Stomach smooth muscle (tissue), 2 donors: ENCODE data around the gene RNU1-3.
"Not testable (repeated sequence)": the region's sequence is repeated elsewhere in the genome, so short reads cannot be mapped to it uniquely, and the experiment has no call there.

Experiments used
- H3K27ac ChIP-seq: one replicate; pipeline ENCODE4 v1.7.0; 2013; ENCODE audit warnings: mild to moderate bottlenecking, low read length, inconsistent platforms
- H3K27me3 ChIP-seq, 2 donors: one replicate each; pipeline ENCODE4 v1.7.0; 2013; ENCODE audit warnings: low read length in 2 of 2; ENCODE audit not compliant: insufficient read depth in 2 of 2, control insufficient read depth in 1 of 2
- H3K36me3 ChIP-seq, 2 donors: one replicate each; pipeline ENCODE4 v1.7.0; 2013; ENCODE audit warnings: low read length in 2 of 2; ENCODE audit not compliant: control insufficient read depth in 2 of 2, insufficient read depth in 2 of 2
- H3K4me1 ChIP-seq: one replicate; pipeline ENCODE4 v1.7.0; 2013; ENCODE audit warnings: low read length; ENCODE audit not compliant: control insufficient read depth, insufficient read depth
- H3K4me3 ChIP-seq, 2 donors: one replicate each; pipeline ENCODE4 v1.7.0; 2013; ENCODE audit warnings: low read length in 2 of 2
- H3K9ac ChIP-seq, 2 donors: one replicate each; pipeline ENCODE4 v1.7.0; 2013; ENCODE audit warnings: low read length in 2 of 2, mild to moderate bottlenecking in 1 of 2
- H3K9me3 ChIP-seq, 2 donors: one replicate each; pipeline ENCODE4 v1.7.0; 2013; ENCODE audit warnings: low read length in 2 of 2; ENCODE audit not compliant: control insufficient read depth in 2 of 2
- donor health status: healthy.
- donor health status: Pancreatic carcinoma.

The RNU1-3 gene

DNA sequence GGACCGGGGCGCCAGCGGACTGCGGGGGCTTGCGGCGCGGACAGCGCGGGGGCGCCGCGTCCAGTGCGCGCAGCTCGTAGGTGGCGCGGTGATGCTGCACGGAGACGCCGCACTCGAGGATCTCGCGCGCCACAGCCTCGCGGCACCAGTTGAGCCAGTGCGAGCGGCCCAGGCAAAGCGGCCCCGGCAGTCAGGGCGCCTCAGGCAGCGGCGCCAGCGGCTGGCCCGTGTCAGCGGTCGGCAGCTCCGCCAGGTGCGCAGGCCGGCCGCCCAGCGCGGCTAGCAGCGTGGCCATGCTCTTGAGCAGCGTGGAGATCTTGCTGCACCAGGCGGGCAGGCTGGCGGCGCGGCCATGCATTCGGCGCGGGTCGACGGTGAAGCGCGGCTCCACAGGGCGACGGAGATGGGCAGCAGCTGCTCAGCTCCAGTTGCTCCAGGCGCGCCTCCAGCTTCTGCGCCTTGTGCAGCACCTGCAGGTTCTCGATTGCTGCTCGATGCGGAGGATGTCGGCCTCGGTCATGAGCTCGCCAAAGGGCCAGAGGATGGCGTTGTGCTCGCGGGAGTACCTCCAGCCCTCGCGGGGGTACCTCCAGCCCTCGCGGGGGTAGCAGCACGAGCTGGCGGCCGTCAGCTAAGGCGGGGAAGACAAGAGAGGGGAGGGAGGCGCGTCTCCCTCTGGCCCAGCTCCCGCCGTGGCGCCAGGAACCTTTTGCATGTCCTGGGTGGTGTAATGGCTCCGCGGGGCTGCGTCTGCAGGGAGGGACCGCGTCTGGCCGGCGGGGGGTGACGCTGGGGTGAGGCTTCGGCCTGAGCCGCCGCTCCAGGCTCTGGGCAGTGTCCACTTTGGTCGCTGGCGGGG, 26.9 kb upstream of the RNU1-3 start:
- not testable (repeated sequence) for H3K27me3 ChIP-seq, H3K4me3 ChIP-seq, H3K36me3 ChIP-seq, H3K9ac ChIP-seq, H3K9me3 ChIP-seq, H3K4me1 ChIP-seq, H3K27ac ChIP-seq

DNA sequence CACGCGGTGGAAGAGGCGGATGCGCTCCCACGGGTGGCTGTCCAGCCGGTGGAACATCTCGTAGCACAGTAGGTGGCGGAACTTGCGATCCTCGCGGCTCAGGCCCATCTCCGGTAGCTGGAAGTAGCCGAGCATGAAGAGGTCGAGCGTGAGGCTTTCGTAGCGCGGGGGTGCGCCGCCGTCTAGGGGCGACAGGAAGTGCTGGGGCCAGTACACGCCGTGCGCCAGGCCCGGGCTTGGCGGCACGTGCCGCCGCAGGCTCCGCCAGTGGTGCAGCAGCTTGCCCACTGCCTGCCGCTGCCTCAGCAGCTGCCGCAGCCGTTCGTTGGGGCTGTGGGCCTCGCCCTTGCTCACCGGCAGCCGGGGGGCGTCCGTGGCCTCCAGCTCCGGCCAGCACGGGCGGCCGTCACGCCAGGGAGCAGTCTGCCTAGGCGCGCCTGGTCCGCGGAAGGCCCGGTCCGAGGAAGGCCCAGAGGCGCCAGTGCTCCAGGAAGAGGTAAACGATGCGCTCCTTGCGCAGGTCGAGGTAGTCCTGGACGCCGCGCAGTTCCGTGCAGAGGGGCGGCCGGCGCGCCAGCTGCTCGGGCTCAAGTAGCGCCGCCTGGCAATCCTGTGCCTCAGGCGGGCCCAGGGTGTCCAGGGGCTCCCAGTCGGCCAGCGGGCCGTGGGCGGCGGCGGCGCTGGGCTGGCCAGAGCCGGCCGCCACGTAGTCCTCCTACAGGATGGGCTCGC, 26.1 kb upstream of the RNU1-3 start:
- H3K4me1 ChIP-seq, H3K27me3 ChIP-seq, H3K36me3 ChIP-seq, H3K9me3 ChIP-seq, H3K27ac ChIP-seq, H3K4me3 ChIP-seq, H3K9ac ChIP-seq: not testable (repeated sequence)

DNA sequence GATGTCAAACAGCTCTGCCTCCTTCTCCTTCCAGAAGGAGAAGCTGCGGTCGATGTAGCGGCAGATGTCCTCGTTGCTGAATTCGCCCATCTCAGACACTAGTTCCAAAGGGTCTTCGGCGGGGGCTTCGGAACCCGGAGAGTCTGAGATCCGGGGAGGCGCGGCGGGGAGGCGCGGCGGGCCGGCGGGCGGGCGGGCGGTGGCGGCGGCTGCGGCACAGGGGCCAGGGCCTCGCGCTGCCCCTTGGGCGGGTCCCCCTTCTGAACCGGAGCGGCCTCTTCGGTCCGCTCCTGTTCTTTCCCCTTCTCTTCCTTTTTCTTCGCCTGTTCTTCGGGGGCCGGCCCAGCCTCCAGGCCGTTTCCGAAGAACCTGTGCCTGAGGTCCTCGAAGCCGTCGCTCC, 25.5 kb upstream of the RNU1-3 start:
- not testable (repeated sequence) for H3K4me3 ChIP-seq, H3K9me3 ChIP-seq, H3K9ac ChIP-seq, H3K27ac ChIP-seq, H3K27me3 ChIP-seq, H3K4me1 ChIP-seq, H3K36me3 ChIP-seq

DNA sequence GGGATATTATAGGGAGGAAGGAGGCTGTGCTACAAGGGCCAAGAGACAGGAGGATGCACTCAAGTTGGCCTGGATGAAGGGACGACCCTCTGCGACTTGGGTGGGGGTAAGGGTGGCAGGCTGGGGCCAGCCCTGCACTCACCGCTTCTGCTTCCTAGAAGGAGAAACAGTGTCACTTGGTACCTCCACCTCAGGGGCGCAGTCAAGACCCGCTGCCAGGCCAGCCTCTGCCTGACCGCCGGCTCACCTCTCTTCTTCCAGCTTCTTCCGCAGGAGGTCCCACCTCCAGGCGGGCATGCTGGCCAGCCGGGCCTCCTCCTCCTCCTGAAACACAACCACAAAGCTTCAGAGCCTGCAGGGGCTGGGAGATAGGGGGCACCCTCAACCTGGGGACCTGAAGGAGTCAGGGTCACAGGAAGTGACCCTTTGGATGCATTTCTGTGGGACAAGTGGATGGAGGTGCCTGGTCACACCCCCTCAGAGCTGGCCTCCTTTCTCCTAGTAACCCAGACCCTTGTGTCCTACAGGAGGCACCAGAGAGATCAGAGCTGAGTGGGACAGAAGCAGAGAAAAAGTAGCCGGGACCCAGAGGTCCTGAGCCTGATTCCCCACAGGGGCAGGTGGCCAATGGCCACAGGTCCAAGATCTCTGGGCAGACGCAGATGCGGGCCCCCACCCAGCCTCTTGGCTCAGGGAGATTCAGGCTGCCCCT, 24.4 kb upstream of the RNU1-3 start:
- not testable (repeated sequence) for H3K4me1 ChIP-seq, H3K4me3 ChIP-seq, H3K27me3 ChIP-seq, H3K36me3 ChIP-seq, H3K9me3 ChIP-seq, H3K27ac ChIP-seq, H3K9ac ChIP-seq

DNA sequence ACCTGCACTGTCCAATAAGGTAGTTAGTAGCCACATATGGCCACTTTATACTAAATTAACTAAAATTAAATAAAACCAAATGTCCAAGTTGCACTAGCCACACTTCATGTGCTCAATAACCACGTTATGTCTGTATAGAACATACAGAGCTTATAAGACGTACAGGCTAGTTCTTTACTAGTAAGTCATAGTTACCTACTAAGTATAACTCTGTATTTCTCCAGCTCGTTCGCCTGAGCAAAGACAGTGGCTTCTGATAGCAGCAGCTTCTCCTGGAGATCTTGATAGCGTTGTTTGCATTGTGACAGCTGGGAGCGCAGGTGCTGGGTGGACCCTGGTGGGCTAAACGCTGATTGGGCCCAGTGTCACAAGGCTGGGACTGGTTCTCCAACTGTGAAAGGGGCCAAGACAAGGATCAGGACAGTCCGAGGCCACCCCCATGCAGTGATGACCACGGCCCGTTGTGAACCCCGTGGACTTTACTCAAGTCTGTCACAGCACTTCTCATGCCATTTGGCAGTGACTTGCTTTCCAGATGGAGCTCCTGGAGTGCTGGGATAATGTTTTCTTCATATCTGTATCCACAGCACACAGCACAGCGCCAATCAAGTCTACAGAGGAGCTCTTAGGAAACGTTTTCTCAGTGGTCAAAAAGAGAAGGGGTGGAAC, 20.5 kb upstream of the RNU1-3 start:
- H3K9me3 ChIP-seq = not testable (repeated sequence)

DNA sequence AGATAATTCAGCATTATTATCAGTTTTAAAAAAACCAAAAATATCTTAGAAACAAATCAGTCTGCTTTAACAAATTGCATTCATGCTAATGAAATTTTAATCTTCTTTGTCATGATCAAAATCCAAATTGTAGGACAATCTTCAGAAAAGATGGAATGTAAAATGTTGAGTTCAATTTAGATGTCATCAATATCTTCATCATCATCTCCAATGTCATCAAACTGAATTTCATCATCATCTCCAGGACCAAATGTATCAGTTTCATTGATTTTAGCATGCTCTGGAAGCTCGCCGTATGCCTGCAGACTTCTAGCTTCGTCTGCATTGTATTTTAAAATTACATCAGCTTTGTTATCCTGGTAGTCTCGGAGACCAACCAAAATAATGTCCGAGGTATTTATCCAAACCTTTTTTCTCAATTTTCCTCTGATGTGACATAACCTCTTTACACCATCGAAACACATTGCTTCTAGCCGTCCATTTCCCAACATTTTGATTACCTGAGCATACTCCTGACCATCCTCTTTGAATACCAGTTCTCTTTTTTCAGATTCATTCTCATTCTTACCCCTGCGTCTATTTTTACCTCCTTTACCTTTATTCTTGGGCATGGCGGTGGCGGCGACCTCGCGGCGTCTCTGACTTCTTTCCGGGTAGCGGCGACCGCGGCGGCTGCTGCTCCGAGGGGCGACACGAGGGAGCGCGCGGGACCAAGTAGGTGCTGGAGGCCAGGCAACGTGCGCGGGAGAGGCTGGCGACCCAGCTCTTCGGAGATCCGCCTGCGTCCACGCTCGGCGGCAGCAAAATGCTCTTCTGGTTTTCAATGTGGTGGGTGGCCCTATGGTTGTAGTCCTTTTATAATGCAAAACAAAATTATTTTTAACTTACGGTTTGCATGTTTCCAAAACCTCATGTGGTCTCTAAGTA, 19.0 kb upstream of the RNU1-3 start:
- not testable (repeated sequence) for H3K4me1 ChIP-seq, H3K36me3 ChIP-seq, H3K9me3 ChIP-seq, H3K27me3 ChIP-seq, H3K4me3 ChIP-seq, H3K27ac ChIP-seq, H3K9ac ChIP-seq

More for the DNA sequence above, 20.5 kb upstream of the RNU1-3 start:
- not testable (repeated sequence) for H3K4me3 ChIP-seq, H3K27me3 ChIP-seq, H3K36me3 ChIP-seq, H3K27ac ChIP-seq, H3K9ac ChIP-seq, H3K4me1 ChIP-seq

DNA sequence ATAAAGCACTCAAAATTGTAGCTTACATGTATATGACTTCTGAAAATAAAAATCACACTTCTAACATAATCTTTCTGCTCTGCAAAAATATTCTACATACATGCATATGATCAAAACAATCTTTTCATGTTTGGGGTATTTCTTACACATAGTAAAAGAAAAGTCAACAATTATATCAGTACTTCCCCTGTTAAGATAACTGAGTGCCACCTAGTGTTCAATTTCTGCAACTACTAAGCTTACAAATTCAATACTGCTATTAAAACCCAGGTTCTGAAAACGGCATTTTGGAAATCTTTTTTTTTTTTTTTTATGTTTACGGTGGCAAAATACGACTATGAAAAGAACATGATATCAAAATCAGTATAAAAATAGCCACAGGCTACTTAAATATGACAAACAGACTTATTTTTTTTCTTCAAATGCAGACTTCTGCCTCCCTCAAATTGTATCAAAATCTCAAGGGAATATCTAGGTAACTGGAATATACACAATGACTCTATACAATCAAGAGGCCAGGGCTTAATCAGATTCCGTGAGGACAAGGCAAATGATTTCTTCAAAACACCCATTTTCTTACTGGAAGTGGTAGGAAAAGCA, 18.1 kb upstream of the RNU1-3 start:
- not testable (repeated sequence) for H3K9ac ChIP-seq, H3K4me1 ChIP-seq, H3K9me3 ChIP-seq, H3K27ac ChIP-seq, H3K4me3 ChIP-seq, H3K36me3 ChIP-seq, H3K27me3 ChIP-seq

DNA sequence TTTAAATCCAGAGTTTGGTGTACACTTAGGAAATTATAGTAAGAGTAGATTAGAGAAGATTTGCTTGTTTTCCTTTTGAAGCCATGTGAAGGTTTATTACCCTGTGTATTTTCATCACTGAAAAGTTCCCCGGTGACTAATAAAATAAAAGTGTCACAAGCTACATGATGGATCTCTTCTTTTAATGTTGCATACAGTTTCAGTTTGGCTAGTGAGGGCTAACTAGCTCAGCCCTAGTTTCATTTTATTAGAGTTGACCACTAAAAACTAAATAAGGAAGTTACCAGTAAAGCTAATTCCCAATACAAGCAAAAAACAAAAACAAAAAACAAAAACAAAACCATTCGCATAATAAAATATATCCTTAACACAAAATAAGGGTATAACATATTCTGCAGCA, 17.4 kb upstream of the RNU1-3 start:
- H3K9me3 ChIP-seq, H3K4me3 ChIP-seq, H3K4me1 ChIP-seq, H3K27ac ChIP-seq, H3K27me3 ChIP-seq, H3K9ac ChIP-seq, H3K36me3 ChIP-seq: not testable (repeated sequence)

DNA sequence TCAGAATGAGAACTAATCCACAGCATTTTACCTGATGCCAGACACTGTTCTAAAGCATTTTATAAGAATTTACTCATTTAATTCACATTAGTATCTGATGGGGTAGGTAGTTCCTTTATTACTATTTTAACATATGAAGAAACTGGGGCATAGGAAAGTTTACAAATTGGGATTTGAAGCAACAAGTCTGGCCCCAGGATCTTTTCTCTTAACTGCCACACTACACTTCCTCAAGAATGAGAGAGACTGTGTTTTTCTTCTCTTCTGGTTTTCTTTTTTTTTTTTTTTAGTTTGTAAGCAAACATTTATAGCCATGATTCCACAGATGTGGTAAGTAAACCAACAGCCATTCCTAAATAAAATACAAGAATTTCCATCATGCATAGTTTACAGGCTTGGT, 16.1 kb upstream of the RNU1-3 start:
- not testable (repeated sequence) for H3K27ac ChIP-seq, H3K27me3 ChIP-seq, H3K4me3 ChIP-seq, H3K9me3 ChIP-seq, H3K9ac ChIP-seq, H3K4me1 ChIP-seq, H3K36me3 ChIP-seq

DNA sequence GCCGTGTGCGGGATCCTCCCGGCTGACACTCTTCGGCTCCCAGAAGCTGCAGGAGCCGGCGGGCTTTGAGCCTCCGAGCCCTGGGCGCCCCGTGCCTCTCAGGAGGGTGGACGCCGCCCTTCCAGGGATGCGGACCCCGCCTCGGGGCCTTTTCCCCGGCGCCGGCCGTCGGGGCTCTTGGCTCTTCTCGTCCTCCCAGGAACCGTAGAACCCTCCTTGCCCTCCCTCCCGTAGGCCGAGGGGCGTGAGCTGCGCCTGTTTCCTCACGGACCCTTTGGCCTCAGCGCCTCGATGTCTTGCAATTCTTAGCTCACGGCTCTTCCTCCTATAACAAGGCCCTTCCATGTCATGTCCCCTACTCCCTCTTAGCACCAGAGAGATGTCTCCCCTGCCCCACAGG, 13.6 kb upstream of the RNU1-3 start:
- not testable (repeated sequence) for H3K4me1 ChIP-seq, H3K9ac ChIP-seq, H3K36me3 ChIP-seq, H3K9me3 ChIP-seq, H3K4me3 ChIP-seq, H3K27ac ChIP-seq, H3K27me3 ChIP-seq
